Measurements from ENCODE around the gene DYNLT3.

Gene DYNLT3

DNA sequence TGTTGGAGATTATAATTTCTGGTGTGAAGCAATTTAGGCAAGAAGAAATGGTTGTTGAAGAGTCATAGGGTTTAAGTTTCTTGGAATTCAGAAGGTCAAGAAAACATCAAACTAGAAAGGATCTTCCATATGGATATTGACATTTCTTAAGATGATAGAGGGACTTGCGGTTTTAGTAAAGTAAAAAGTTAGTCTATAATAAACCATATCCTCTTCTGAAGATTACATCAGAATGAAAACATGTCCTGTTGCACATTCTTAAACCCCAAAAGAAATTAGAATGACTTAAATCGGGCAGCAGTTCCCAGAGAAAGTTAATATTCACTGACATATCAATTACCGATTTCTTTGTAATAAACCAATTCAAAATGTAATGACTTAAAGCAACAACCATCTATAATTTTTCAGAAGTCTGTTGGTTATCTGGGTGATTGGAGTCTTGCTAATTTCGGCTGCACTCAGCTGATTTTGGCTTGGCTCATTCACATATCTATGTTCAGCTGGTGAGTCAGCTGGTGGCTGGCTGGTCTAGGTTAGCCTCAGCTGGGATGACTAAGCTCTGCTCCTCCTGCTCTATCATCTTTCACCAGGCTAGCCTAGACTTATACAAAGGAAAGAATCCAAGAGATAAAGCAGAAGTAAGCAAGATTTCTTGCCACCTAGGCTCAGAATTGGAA is 24.4 kb upstream of the DYNLT3 start:
- H3K36me3 ChIP-seq (ENCODE audit: control insufficient read depth, insufficient read depth, low read length) = no peaks in the 10 kb centered on the region
- no peak overlapping the region for H3K4me3 ChIP-seq (ENCODE audit: low read depth, low read length)
- no peaks in the 10 kb centered on the region for H3K4me1 ChIP-seq (ENCODE audit: control insufficient read depth, insufficient read depth, low read length)
- H3K27me3 ChIP-seq (ENCODE audit: control insufficient read depth, insufficient read depth, low read length) = no peaks in the 10 kb centered on the region
- no peaks in the 10 kb centered on the region for H3K9me3 ChIP-seq (ENCODE audit: control insufficient read depth, insufficient read depth, low read length)
- H3K9ac ChIP-seq (ENCODE audit: low read depth, low read length) = no peak overlapping the region

DNA sequence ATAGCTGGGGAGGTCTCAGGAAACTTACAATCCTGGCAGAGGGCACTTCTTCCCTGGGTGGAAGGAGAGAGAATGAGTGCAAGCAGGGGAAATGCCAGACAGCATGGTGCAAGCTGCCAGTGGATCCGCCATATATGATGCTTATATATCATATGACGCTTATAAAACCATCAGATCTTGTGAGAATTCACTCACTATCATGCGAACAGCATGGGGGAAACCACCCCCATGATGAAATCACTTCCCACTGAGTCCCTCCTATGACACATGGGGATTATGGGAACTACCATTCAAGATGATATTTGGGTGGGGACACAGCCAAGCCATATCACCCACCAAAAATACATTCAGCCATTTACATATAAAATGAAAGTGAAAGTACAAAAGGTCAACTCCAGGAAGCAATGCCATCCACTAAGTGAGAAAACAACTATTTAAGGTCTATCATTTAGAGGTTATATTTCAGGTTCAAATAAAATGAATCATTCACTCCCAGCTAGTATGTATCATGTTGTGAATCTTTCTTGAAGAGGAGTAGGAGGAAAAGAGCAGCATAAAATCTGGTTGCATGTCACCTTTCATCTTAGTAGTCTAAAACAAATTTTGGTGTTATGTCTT is 20.3 kb upstream of the DYNLT3 start:
- no peaks in the 10 kb centered on the region for H3K9me3 ChIP-seq (ENCODE audit: control insufficient read depth, insufficient read depth, low read length)
- no peaks in the 10 kb centered on the region for H3K27me3 ChIP-seq (ENCODE audit: control insufficient read depth, insufficient read depth, low read length)
- no peak overlapping the region for H3K4me3 ChIP-seq (ENCODE audit: low read depth, low read length)
- no peaks in the 10 kb centered on the region for H3K36me3 ChIP-seq (ENCODE audit: control insufficient read depth, insufficient read depth, low read length)
- H3K4me1 ChIP-seq (ENCODE audit: control insufficient read depth, insufficient read depth, low read length) = no peaks in the 10 kb centered on the region
- H3K9ac ChIP-seq (ENCODE audit: low read depth, low read length) = no peak overlapping the region

DNA sequence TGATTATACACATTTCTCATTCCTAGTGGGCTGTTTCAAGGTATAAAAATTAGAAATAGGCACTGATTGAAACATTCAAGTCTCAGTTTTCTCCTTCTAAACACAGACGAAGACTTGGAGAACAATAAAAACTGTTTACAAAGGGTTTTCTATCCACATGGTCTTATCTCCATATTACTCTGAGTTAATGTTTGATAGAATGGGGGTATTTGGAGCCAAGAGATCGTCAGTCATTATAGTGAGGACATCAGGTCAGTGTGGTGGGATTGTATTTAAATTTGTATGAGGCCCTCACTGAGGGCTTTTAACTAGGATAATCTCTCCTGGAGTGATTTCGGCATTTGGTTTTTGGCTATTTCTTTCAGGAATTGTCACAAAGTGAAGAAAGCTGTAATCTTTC is 16.4 kb upstream of the DYNLT3 start:
- no peaks in the 10 kb centered on the region for H3K27me3 ChIP-seq (ENCODE audit: control insufficient read depth, insufficient read depth, low read length)
- no peaks in the 10 kb centered on the region for H3K36me3 ChIP-seq (ENCODE audit: control insufficient read depth, insufficient read depth, low read length)
- no peaks in the 10 kb centered on the region for H3K4me1 ChIP-seq (ENCODE audit: control insufficient read depth, insufficient read depth, low read length)
- no peak overlapping the region for H3K4me3 ChIP-seq (ENCODE audit: low read depth, low read length)
- H3K9me3 ChIP-seq (ENCODE audit: control insufficient read depth, insufficient read depth, low read length) = no peaks in the 10 kb centered on the region
- H3K9ac ChIP-seq (ENCODE audit: low read depth, low read length) = no peak overlapping the region

- H3K9ac ChIP-seq (ENCODE audit: low read depth, low read length) = no peak overlapping the region
- H3K4me1 ChIP-seq (ENCODE audit: control insufficient read depth, insufficient read depth, low read length) = no peaks in the 10 kb centered on the region
- H3K9me3 ChIP-seq (ENCODE audit: control insufficient read depth, insufficient read depth, low read length) = no peaks in the 10 kb centered on the region
- no peaks in the 10 kb centered on the region for H3K27me3 ChIP-seq (ENCODE audit: control insufficient read depth, insufficient read depth, low read length)
- H3K4me3 ChIP-seq (ENCODE audit: low read depth, low read length) = no peak overlapping the region
- H3K36me3 ChIP-seq (ENCODE audit: control insufficient read depth, insufficient read depth, low read length) = no peaks in the 10 kb centered on the region
Measured at GRCh38 chrX:37862851-37863250, 15.5 kb upstream of the DYNLT3 start.

- Histone ChIP-seq H3K9ac (ENCODE audit: low read depth, low read length) (no peak overlapping the region), H3K9me3 (ENCODE audit: control insufficient read depth, insufficient read depth, low read length) (no peaks in the 10 kb centered on the region), H3K4me1 (ENCODE audit: control insufficient read depth, insufficient read depth, low read length) (no peaks in the 10 kb centered on the region), H3K36me3 (ENCODE audit: control insufficient read depth, insufficient read depth, low read length) (no peaks in the 10 kb centered on the region), H3K27me3 (ENCODE audit: control insufficient read depth, insufficient read depth, low read length) (no peaks in the 10 kb centered on the region), H3K4me3 (ENCODE audit: low read depth, low read length) (no peak overlapping the region)
Measured at GRCh38 chrX:37860721-37861120, 13.3 kb upstream of the DYNLT3 start.

DNA sequence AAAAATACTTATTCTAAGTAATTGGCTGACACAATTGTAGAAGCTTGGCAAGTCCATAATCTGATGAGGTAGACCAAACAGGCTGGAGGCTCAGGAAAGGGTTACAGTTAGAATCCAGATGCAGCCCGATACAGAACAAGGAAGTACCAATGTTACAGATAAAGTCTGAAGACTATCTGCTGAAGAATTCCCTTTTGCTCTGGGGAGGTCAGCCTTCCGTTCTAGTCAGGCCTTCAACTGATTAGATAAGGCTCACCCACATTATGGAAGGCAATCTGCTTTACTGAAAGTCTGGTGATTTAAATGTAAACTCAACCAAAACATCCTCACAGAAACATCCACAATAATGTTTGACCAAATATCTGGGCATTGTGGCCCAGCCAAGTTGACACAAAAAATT is 7.4 kb upstream of the DYNLT3 start:
- H3K9ac ChIP-seq (ENCODE audit: low read depth, low read length) = no peak overlapping the region
- H3K36me3 ChIP-seq (ENCODE audit: control insufficient read depth, insufficient read depth, low read length) = no peaks in the 10 kb centered on the region
- no peaks in the 10 kb centered on the region for H3K4me1 ChIP-seq (ENCODE audit: control insufficient read depth, insufficient read depth, low read length)
- H3K9me3 ChIP-seq (ENCODE audit: control insufficient read depth, insufficient read depth, low read length) = no peaks in the 10 kb centered on the region
- no peaks in the 10 kb centered on the region for H3K27me3 ChIP-seq (ENCODE audit: control insufficient read depth, insufficient read depth, low read length)
- no peak overlapping the region for H3K4me3 ChIP-seq (ENCODE audit: low read depth, low read length)

DNA sequence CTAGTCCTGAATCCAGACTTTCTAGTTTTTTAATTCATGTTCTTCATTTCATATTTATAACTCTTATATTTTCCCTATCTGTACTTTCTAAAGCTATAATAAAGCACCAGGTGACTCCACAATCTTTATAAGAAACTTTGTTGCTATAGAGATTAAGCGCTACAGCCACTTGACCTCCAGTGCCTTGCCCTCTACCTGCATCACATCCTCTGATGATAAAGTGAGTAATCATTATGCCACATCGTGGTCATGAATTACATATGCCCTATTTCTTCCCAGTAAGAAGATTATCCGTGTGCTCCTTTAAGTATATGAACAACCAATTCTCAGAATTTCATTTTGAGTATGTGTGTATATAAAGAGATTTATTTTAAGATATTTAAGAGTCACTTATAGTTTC is 6.8 kb upstream of the DYNLT3 start:
- no peaks in the 10 kb centered on the region for H3K27me3 ChIP-seq (ENCODE audit: control insufficient read depth, insufficient read depth, low read length)
- no peaks in the 10 kb centered on the region for H3K4me1 ChIP-seq (ENCODE audit: control insufficient read depth, insufficient read depth, low read length)
- no peak overlapping the region for H3K4me3 ChIP-seq (ENCODE audit: low read depth, low read length)
- no peaks in the 10 kb centered on the region for H3K9me3 ChIP-seq (ENCODE audit: control insufficient read depth, insufficient read depth, low read length)
- no peak overlapping the region for H3K9ac ChIP-seq (ENCODE audit: low read depth, low read length)
- no peaks in the 10 kb centered on the region for H3K36me3 ChIP-seq (ENCODE audit: control insufficient read depth, insufficient read depth, low read length)

DNA sequence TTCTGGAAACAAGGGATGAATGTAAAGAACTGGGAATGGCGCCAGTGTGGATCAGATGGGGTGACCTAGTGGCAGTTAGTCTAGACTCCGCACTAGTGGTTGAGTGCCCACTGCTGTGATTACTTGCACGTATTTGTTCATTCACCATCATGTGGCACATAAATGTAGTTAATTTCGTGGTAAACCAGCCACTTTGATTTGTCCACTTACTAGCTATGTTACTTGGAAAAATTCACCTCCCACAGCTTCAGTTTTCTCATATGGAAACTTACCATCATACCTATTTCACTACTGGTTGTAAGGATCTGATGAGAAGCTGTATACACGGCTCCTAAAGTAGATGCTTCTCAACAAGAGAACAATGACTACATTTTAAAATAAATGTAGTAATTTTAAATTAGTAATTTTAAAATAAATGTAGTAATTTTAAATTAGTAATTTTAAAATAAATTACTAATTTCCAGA is 394 bp upstream of the DYNLT3 start:
- H3K27me3 ChIP-seq (ENCODE audit: control insufficient read depth, insufficient read depth, low read length) = no peaks in the 10 kb centered on the region
- H3K4me1 ChIP-seq (ENCODE audit: control insufficient read depth, insufficient read depth, low read length) = peaks cover 2% of the 10 kb centered on the region
- no peaks in the 10 kb centered on the region for H3K36me3 ChIP-seq (ENCODE audit: control insufficient read depth, insufficient read depth, low read length)
- H3K4me3 ChIP-seq (ENCODE audit: low read depth, low read length) = peak overlapping the region; percentile 58
- H3K9ac ChIP-seq (ENCODE audit: low read depth, low read length) = no peak overlapping the region
- H3K9me3 ChIP-seq (ENCODE audit: control insufficient read depth, insufficient read depth, low read length) = no peaks in the 10 kb centered on the region

DNA sequence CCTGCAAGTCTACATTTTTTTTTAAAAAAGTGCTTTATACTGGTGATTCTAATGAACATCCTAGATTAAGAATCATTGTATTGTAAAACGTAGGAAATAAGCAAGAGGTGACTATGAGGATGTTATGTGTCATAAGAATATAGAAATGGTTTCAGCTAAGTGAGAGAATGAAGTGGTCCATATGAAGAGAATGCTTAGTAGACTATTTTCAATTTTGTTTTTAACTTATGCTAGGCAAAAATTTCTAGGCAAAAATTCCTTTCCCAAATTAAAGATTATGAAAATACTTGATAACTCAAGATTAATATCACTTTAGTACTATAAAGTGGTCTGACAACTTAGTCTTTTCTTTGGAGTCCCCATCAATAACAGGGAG is 825 bp downstream of the DYNLT3 start:
- Histone ChIP-seq H3K9me3 (ENCODE audit: control insufficient read depth, insufficient read depth, low read length) (no peaks in the 10 kb centered on the region), H3K4me3 (ENCODE audit: low read depth, low read length) (peak overlapping the region; percentile 58), H3K27me3 (ENCODE audit: control insufficient read depth, insufficient read depth, low read length) (no peaks in the 10 kb centered on the region), H3K36me3 (ENCODE audit: control insufficient read depth, insufficient read depth, low read length) (no peaks in the 10 kb centered on the region), H3K4me1 (ENCODE audit: control insufficient read depth, insufficient read depth, low read length) (peaks cover 2% of the 10 kb centered on the region), H3K9ac (ENCODE audit: low read depth, low read length) (no peak overlapping the region)

- Histone ChIP-seq H3K4me3 (ENCODE audit: low read depth, low read length) (no peak overlapping the region), H3K9me3 (ENCODE audit: control insufficient read depth, insufficient read depth, low read length) (no peaks in the 10 kb centered on the region), H3K27me3 (ENCODE audit: control insufficient read depth, insufficient read depth, low read length) (no peaks in the 10 kb centered on the region), H3K9ac (ENCODE audit: low read depth, low read length) (no peak overlapping the region), H3K36me3 (ENCODE audit: control insufficient read depth, insufficient read depth, low read length) (no peaks in the 10 kb centered on the region), H3K4me1 (ENCODE audit: control insufficient read depth, insufficient read depth, low read length) (peaks cover 2% of the 10 kb centered on the region)
Measured at GRCh38 chrX:37846141-37846540, 1.2 kb downstream of the DYNLT3 start.

DNA sequence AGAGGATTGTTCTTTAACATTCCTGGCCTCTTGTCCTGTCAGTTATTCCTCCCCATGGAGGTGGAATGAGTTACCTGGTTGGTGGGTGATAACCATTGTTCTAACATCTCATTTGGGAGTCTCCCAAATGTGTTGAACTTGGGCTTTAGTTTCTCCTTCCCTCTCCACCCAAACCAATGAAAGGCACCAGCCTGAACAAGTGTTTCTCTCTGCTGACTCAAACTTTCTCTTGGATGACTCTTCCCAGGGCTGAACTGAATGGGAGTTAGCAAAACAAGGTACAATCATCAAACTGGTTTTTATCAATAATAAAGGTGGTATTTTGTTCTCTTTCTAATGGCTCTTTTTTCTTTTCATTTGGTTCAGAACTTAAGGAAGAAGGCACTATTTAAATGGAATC is 2.7 kb downstream of the DYNLT3 start:
- H3K9me3 ChIP-seq (ENCODE audit: control insufficient read depth, insufficient read depth, low read length) = no peaks in the 10 kb centered on the region
- no peaks in the 10 kb centered on the region for H3K27me3 ChIP-seq (ENCODE audit: control insufficient read depth, insufficient read depth, low read length)
- H3K4me1 ChIP-seq (ENCODE audit: control insufficient read depth, insufficient read depth, low read length) = peaks cover 2% of the 10 kb centered on the region
- no peaks in the 10 kb centered on the region for H3K36me3 ChIP-seq (ENCODE audit: control insufficient read depth, insufficient read depth, low read length)
- no peak overlapping the region for H3K4me3 ChIP-seq (ENCODE audit: low read depth, low read length)
- no peak overlapping the region for H3K9ac ChIP-seq (ENCODE audit: low read depth, low read length)

DNA sequence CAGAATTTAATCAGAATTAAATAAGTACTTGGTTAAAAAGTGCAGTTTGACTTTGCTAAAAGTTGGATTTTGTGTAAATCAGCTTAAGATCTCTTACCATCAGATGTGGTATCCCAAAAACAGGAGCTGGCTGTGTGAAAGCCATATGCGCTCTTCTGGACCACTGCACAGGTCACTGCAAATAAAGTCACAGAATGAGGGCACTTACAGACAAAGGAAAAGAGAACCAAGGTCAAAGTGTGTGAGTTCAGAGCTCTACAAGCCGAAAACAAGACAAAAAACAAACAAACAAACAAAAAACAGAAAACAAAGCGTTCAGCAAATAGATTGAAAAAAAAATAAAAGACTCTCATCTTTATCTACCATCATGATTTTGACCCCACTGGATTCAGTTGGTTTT is 6.4 kb downstream of the DYNLT3 start:
- Histone ChIP-seq H3K4me1 (ENCODE audit: control insufficient read depth, insufficient read depth, low read length) (no peaks in the 10 kb centered on the region), H3K9ac (ENCODE audit: low read depth, low read length) (no peak overlapping the region), H3K36me3 (ENCODE audit: control insufficient read depth, insufficient read depth, low read length) (no peaks in the 10 kb centered on the region), H3K27me3 (ENCODE audit: control insufficient read depth, insufficient read depth, low read length) (no peaks in the 10 kb centered on the region), H3K9me3 (ENCODE audit: control insufficient read depth, insufficient read depth, low read length) (no peaks in the 10 kb centered on the region), H3K4me3 (ENCODE audit: low read depth, low read length) (no peak overlapping the region)
